CD14-positive monocyte (primary cell): ENCODE data around the gene HOXD11. TPM values are rescaled to one million over a fixed set of nuclear protein-coding genes. Genes with fewer than 3 reads are reported as not detected.

Experiments used
- DNase-seq, 3 donors: peaks; one replicate each; pipeline ENCODE4 v3.0.0-alpha.2; 2011 to 2022
- H2AFZ ChIP-seq: 2 replicates; pipeline ENCODE4 v1.6.0; 2012; ENCODE audit warnings: mild to moderate bottlenecking, low read depth, low read length, inconsistent platforms; ENCODE audit not compliant: insufficient read depth, poor library complexity, severe bottlenecking
- H3K27ac ChIP-seq, 2 donors: 1 replicate in 1 of 2; 2 replicates in 1 of 2; pipeline ENCODE4 v1.5.1; 2012 to 2013; ENCODE audit warnings: low read length in 2 of 2, control low read depth in 1 of 2, inconsistent platforms in 1 of 2, low read depth in 1 of 2, mild to moderate bottlenecking in 1 of 2
- H3K27me3 ChIP-seq, 2 donors: one replicate each; pipeline versions ENCODE4 v1.6.0 to v1.6.1; 2011 to 2013; ENCODE audit warnings: low read length in 2 of 2; ENCODE audit not compliant: control insufficient read depth in 2 of 2, insufficient read depth in 2 of 2
- H3K36me3 ChIP-seq, 2 donors: replicated peaks in 1 of 2; 1 replicate in 1 of 2; 2 replicates in 1 of 2; pipeline versions ENCODE4 v1.5.1 to v1.6.1; 2012 to 2013; ENCODE audit warnings: low read length in 2 of 2, control low read depth in 1 of 2, inconsistent platforms in 1 of 2, mild to moderate bottlenecking in 1 of 2; ENCODE audit not compliant: insufficient read depth in 2 of 2, control insufficient read depth in 1 of 2
- H3K4me1 ChIP-seq, 2 donors: 1 replicate in 1 of 2; 2 replicates in 1 of 2; pipeline versions ENCODE4 v1.5.1 to v1.6.1; 2012 to 2013; ENCODE audit warnings: low read length in 2 of 2, control low read depth in 1 of 2, inconsistent platforms in 1 of 2, mild to moderate bottlenecking in 1 of 2, moderate library complexity in 1 of 2; ENCODE audit not compliant: insufficient read depth in 2 of 2, control insufficient read depth in 1 of 2
- H3K4me2 ChIP-seq: replicated peaks from 2 replicates; pipeline ENCODE3; 2012; ENCODE audit warnings: low read length, moderate library complexity, mild to moderate bottlenecking; ENCODE audit not compliant: poor library complexity, severe bottlenecking; ENCODE audit errors: extremely low read depth
- H3K4me3 ChIP-seq, 3 experiments: fragments of 200-600 bp in 1 of 3; sonication (generic) in 1 of 3; replicated peaks in 1 of 3; 1 replicate in 2 of 3; 2 replicates in 1 of 3; pipeline ENCODE4 v1.5.1; 2011 to 2013; ENCODE audit warnings: low read length in 3 of 3, mild to moderate bottlenecking in 3 of 3, control low read depth in 2 of 3, low read depth in 2 of 3, inconsistent platforms in 1 of 3, moderate library complexity in 1 of 3
- H3K79me2 ChIP-seq: 2 replicates; pipeline ENCODE4 v1.6.0; 2012; ENCODE audit warnings: mild to moderate bottlenecking, control low read depth, inconsistent platforms, low read length, moderate library complexity; ENCODE audit not compliant: insufficient read depth
- H3K9ac ChIP-seq: 2 replicates; pipeline ENCODE4 v1.6.0; 2017; ENCODE audit warnings: low read length, mild to moderate bottlenecking; ENCODE audit not compliant: insufficient read depth, poor library complexity, severe bottlenecking
- H3K9me3 ChIP-seq, 2 donors: replicated peaks in 1 of 2; 1 replicate in 1 of 2; 2 replicates in 1 of 2; pipeline versions ENCODE4 v1.5.1 to v1.6.1; 2012 to 2013; ENCODE audit warnings: low read length in 2 of 2, control low read depth in 1 of 2; ENCODE audit not compliant: control insufficient read depth in 1 of 2, insufficient read depth in 1 of 2
- H4K20me1 ChIP-seq: 2 replicates; pipeline ENCODE4 v1.6.0; 2012; ENCODE audit warnings: mild to moderate bottlenecking, low read length, control low read depth, moderate library complexity; ENCODE audit not compliant: insufficient read depth
- H3K27ac Mint-ChIP-seq, 7 donors: one replicate each; pipeline ENCODE4 v1.8.0; 2020; ENCODE audit warnings: mild to moderate bottlenecking in 7 of 7, mixed read lengths in 7 of 7, moderate library complexity in 6 of 7, inconsistent platforms in 2 of 7
- H3K27me3 Mint-ChIP-seq, 3 donors: one replicate each; pipeline ENCODE4 v1.8.0; 2021 to 2022; ENCODE audit warnings: low read depth in 3 of 3, mild to moderate bottlenecking in 3 of 3, mixed read lengths in 3 of 3, moderate library complexity in 3 of 3, inconsistent platforms in 1 of 3
- H3K36me3 Mint-ChIP-seq, 2 donors: one replicate each; pipeline ENCODE4 v1.8.0; 2020; ENCODE audit warnings: mixed read lengths in 2 of 2, inconsistent platforms in 1 of 2, mild to moderate bottlenecking in 1 of 2
- H3K4me1 Mint-ChIP-seq: one replicate; pipeline ENCODE4 v1.8.0; 2020; ENCODE audit warnings: mild to moderate bottlenecking, mixed read lengths
- H3K4me3 Mint-ChIP-seq, 2 donors: one replicate each; pipeline ENCODE4 v1.8.0; 2020; ENCODE audit warnings: mild to moderate bottlenecking in 2 of 2, mixed read lengths in 2 of 2, moderate library complexity in 1 of 2
- H3K9me3 Mint-ChIP-seq, 7 donors: one replicate each; pipeline ENCODE4 v1.8.0; 2020 to 2022; ENCODE audit warnings: mixed read lengths in 7 of 7, mild to moderate bottlenecking in 6 of 7, moderate library complexity in 6 of 7, inconsistent platforms in 2 of 7
- WGBS: methylation state at CpG from one replicate; pipeline ENCODE4 v1.1.5; 2013; ENCODE audit warnings: missing lambda C conversion rate; ENCODE audit not compliant: insufficient coverage; 5-methylcytosine and 5-hydroxymethylcytosine counted together
- intact Hi-C, 2 donors: fragments of 100-400 bp; cut with micrococcal nuclease; formaldehyde crosslinking; loops; one replicate each; pipeline versions ENCODE4 v1.15.0 to v1.15.1; 2023
- polyA plus RNA-seq, 3 donors: library from polyadenylated mRNA; depleted of rRNA in 1 of 3; unstranded in 2 of 3; stranded (reverse) in 1 of 3; fragments of 300-500 nt in 2 of 3; fragments of >200 nt in 1 of 3; fragmentation: Illumina TruSeq in 2 of 3; gene quantifications; 1 replicate in 2 of 3; 2 replicates in 1 of 3; pipeline ENCODE4 v1.2.3, GENCODE V29; 2012 to 2021
- TF ChIP-seq, protein P1 (sequence below): fragments of 200-600 bp; IDR thresholded peaks from one replicate; pipeline ENCODE4 v1.8.0; 2022; ENCODE audit warnings: antibody characterized with exemption, mild to moderate bottlenecking

The HOXD11 gene
- polyA plus RNA-seq, 3 donors: not detected

- TF ChIP-seq, protein P1, sequence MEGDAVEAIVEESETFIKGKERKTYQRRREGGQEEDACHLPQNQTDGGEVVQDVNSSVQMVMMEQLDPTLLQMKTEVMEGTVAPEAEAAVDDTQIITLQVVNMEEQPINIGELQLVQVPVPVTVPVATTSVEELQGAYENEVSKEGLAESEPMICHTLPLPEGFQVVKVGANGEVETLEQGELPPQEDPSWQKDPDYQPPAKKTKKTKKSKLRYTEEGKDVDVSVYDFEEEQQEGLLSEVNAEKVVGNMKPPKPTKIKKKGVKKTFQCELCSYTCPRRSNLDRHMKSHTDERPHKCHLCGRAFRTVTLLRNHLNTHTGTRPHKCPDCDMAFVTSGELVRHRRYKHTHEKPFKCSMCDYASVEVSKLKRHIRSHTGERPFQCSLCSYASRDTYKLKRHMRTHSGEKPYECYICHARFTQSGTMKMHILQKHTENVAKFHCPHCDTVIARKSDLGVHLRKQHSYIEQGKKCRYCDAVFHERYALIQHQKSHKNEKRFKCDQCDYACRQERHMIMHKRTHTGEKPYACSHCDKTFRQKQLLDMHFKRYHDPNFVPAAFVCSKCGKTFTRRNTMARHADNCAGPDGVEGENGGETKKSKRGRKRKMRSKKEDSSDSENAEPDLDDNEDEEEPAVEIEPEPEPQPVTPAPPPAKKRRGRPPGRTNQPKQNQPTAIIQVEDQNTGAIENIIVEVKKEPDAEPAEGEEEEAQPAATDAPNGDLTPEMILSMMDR: peak; percentile 61
- H3K4me3 ChIP-seq: no peak overlapping the region
- peak in 2 of 3 donors; percentile 17 to 28 for DNase-seq
- Mint-ChIP-seq H3K4me3 (peak overlapping the region in 1 of 2 donors; percentile 85), H3K36me3 (peaks cover 2 to 9% of the 10 kb centered on the region in 2 donors), H3K4me1 (peaks cover 15% of the 10 kb centered on the region), H3K27me3 (peaks cover 91 to 99% (median 95%) of the 10 kb centered on the region in 3 donors), H3K9me3 (peaks cover 4 to 46% (median 29%) of the 10 kb centered on the region in 7 donors), H3K27ac (no peak overlapping the region)
- intact Hi-C loops: no loop called here
- no peaks in the 10 kb centered on the region for H3K79me2 ChIP-seq
- peaks cover 85 to 97% of the 10 kb centered on the region in 2 donors for H3K27me3 ChIP-seq
- H3K4me1 ChIP-seq: peaks cover 5 to 12% of the 10 kb centered on the region in 2 donors
- peak overlapping the region; percentile 28 for H3K4me2 ChIP-seq
- WGBS: 4% methylated on average over 18 of the region's 24 CpGs
- H3K9ac ChIP-seq: no peak overlapping the region
- H4K20me1 ChIP-seq: no peaks in the 10 kb centered on the region
- H3K9me3 ChIP-seq: peaks cover 13 to 72% of the 10 kb centered on the region in 2 donors
- H2AFZ ChIP-seq: no peak overlapping the region
- H3K36me3 ChIP-seq: no peaks in the 10 kb centered on the region
- H3K27ac ChIP-seq: no peak overlapping the region
Observed at GRCh38 chr2:176118601-176119339, 11.7 kb downstream of the HOXD11 start.

DNA sequence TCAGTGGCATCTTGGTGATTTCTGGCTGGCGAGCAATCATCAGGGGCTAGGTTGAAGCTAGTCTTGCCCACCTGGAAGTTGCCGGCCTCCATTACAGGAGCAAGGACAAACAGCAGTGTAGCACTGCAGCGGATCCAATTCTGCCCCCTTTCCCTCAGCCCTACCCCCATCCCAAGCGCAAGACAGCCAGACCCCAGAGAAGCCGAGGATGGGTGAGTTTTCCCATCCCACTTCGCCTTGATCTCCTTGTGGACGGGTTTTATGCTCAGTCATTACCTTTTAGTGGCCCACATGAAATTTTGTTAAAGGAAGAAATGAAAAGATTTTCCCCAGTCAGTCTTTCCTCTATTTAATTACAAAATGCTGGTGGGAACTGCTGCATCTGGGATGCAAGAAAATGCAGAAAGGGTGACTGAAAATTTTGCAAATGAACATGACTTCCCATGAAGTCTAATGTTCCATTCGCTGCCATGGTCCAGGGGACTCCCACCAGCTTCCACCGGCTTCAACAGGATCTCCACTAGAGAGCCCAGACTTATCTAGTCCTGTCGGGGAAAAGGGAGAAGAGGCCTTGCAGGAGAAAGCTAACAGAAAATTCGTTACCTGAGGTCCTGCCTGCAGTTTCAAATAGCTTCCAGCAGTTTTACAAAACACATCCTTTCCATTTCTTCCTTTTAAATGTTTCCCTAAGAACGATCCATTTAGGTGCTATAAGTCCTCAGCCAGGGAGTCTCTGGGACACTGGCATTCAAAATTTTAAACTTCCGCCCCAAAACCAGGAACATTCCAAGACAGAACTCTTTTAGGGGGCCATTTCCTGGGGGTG is 13.5 kb downstream of the HOXD11 start:
- WGBS: 18% methylated on average over 4 of the region's 13 CpGs

More for the DNA sequence above, 13.5 kb downstream of the HOXD11 start:
- Histone ChIP-seq H3K4me1 (peaks cover 5 to 12% of the 10 kb centered on the region in 2 donors), H3K9ac (no peak overlapping the region), H2AFZ (no peak overlapping the region), H3K27me3 (peaks cover 86 to 97% of the 10 kb centered on the region in 2 donors), H3K27ac (no peak overlapping the region), H3K9me3 (peaks cover 13 to 78% of the 10 kb centered on the region in 2 donors), H3K36me3 (no peaks in the 10 kb centered on the region), H4K20me1 (no peaks in the 10 kb centered on the region), H3K4me2 (no peak overlapping the region), H3K4me3 (no peak overlapping the region), H3K79me2 (no peaks in the 10 kb centered on the region)
- TF ChIP-seq, protein P1: no peak
- intact Hi-C loops: loop anchor here (5.0 kb wide), 2 partner anchors 38 to 1027 kb away; partner anchors contain the start of gene EVX2 (in 1 of the 2)
- Mint-ChIP-seq H3K9me3 (peaks cover 4 to 38% (median 30%) of the 10 kb centered on the region in 7 donors), H3K4me3 (peak overlapping the region in 1 of 2 donors; percentile 81), H3K27me3 (peaks cover 91 to 99% (median 95%) of the 10 kb centered on the region in 3 donors), H3K27ac (no peak overlapping the region), H3K36me3 (peaks cover 2 to 12% of the 10 kb centered on the region in 2 donors), H3K4me1 (peaks cover 17% of the 10 kb centered on the region)
- no peak for DNase-seq
